PC-3 (cell line): ENCODE data around the gene P2RX2. TPM values are rescaled to one million over a fixed set of nuclear protein-coding genes. Genes with fewer than 3 reads are reported as not detected.

ENCODE experiments used
- ATAC-seq: fragments of 200-7000 bp; cut with Tn5 transposase; 2 replicates; pipeline ENCODE4 v1.9.1; 2020; ENCODE audit warnings: mild to moderate bottlenecking, moderate library complexity
- BruUV-seq: library from RNA; stranded (reverse); fragments of 400-500 nt; replicated peaks from 2 replicates; lab custom pipeline; 2021; lab: Mats Ljungman, UMichigan
- CTCF ChIA-PET: fragments of 300-600 bp; sonication (Branson Sonifier 250); formaldehyde crosslinking; loops from one replicate; lab custom pipeline; 2022; ENCODE audit warnings: antibody characterized with exemption; lab: Charles Lee
- POLR2A ChIA-PET: fragments of 300-600 bp; sonication (Branson Sonifier 250); formaldehyde crosslinking; loops from one replicate; lab custom pipeline; 2022; ENCODE audit warnings: antibody characterized with exemption; ENCODE audit not compliant: unreplicated experiment; lab: Charles Lee
- DNase-seq: peaks from one replicate; pipeline ENCODE4 v3.0.0-alpha.2; 2015
- H2AFZ ChIP-seq: fragments of 300-600 bp; sonication (generic); 2 replicates; pipeline ENCODE4 v1.6.0; 2016; ENCODE audit warnings: antibody characterized with exemption, low read length
- H3F3A ChIP-seq: fragments of 300-600 bp; sonication (generic); one replicate; pipeline ENCODE4 v1.6.0; 2017; ENCODE audit warnings: antibody characterized with exemption, low read length, control low read depth, mild to moderate bottlenecking; ENCODE audit not compliant: unreplicated experiment
- H3K27ac ChIP-seq: fragments of 300-600 bp; sonication (generic); 2 replicates; pipeline ENCODE4 v1.5.1; 2016; ENCODE audit warnings: mild to moderate bottlenecking, low read length
- H3K27me3 ChIP-seq: fragments of 300-600 bp; sonication (generic); 2 replicates; pipeline ENCODE4 v1.6.1; 2016; ENCODE audit warnings: low read length, mixed read lengths
- H3K36me3 ChIP-seq: fragments of 300-600 bp; sonication (generic); 2 replicates; pipeline ENCODE4 v1.6.1; 2016; ENCODE audit warnings: low read depth, mixed run types, low read length, mixed read lengths
- H3K4me1 ChIP-seq: fragments of 300-600 bp; sonication (generic); 2 replicates; pipeline ENCODE4 v1.5.1; 2016; ENCODE audit warnings: low read length; ENCODE audit not compliant: insufficient read depth
- H3K4me2 ChIP-seq: fragments of 300-600 bp; sonication (generic); 2 replicates; pipeline ENCODE4 v1.6.0; 2016; ENCODE audit warnings: low read length
- H3K4me3 ChIP-seq: fragments of 300-600 bp; sonication (generic); 2 replicates; pipeline ENCODE4 v1.5.1; 2016; ENCODE audit warnings: mild to moderate bottlenecking, low read length, mixed read lengths
- H3K79me2 ChIP-seq: fragments of 300-600 bp; sonication (generic); 2 replicates; pipeline ENCODE4 v1.6.1; 2017; ENCODE audit warnings: low read length, mixed read lengths
- H3K9ac ChIP-seq: fragments of 300-600 bp; sonication (generic); 2 replicates; pipeline ENCODE4 v1.6.0; 2016; ENCODE audit warnings: mild to moderate bottlenecking, low read length
- H3K9me2 ChIP-seq: fragments of 300-600 bp; sonication (generic); replicated peaks from 2 replicates; pipeline ENCODE4 v1.6.1; 2016; ENCODE audit warnings: mixed run types, low read length, mixed read lengths
- H3K9me3 ChIP-seq: fragments of 300-600 bp; sonication (generic); 2 replicates; pipeline ENCODE4 v1.6.1; 2016; ENCODE audit warnings: low read length, mixed read lengths
- H4K20me1 ChIP-seq: fragments of 300-600 bp; sonication (generic); 2 replicates; pipeline ENCODE4 v1.6.1; 2016; ENCODE audit warnings: low read length, mixed read lengths
- CTCF ChIP-seq: fragments of 300-600 bp; sonication (generic); conservative IDR thresholded peaks from 2 replicates; pipeline ENCODE4 v1.5.1; 2017; ENCODE audit warnings: antibody characterized with exemption, low read depth, mild to moderate bottlenecking, low read length
- EZH2 ChIP-seq: fragments of 300-600 bp; sonication (generic); IDR thresholded peaks from one replicate; pipeline ENCODE4 v1.6.1; 2017; ENCODE audit warnings: antibody characterized with exemption, mild to moderate bottlenecking, low read length; ENCODE audit not compliant: unreplicated experiment
- EZH2phosphoT487 ChIP-seq: fragments of 300-600 bp; sonication (generic); IDR thresholded peaks from 2 replicates; pipeline ENCODE4 v1.6.1; 2018; ENCODE audit warnings: mild to moderate bottlenecking, antibody characterized with exemption, low read length, borderline replicate concordance
- intact Hi-C: fragments of 100-400 bp; cut with micrococcal nuclease; formaldehyde crosslinking; loops from 2 replicates; pipeline ENCODE4 v1.9.0; 2023
- total RNA-seq: library from RNA; depleted of rRNA; stranded (reverse); fragments of >200 nt; gene quantifications from 2 replicates; pipeline ENCODE4 v1.2.3, GENCODE V29; 2014

P2RX2 gene
- total RNA-seq, 1 experiment from 2014 or later, result not detected

GRCh38 chr12:132631666-132632065 lies 13.1 kb downstream of the P2RX2 start:
- Histone ChIP-seq H3K4me1 (no peaks in the 10 kb centered on the region), H2AFZ (no peak overlapping the region), H3F3A (no peaks in the 10 kb centered on the region), H3K9me2 (no peaks in the 10 kb centered on the region), H4K20me1 (no peaks in the 10 kb centered on the region), H3K27ac (no peak overlapping the region), H3K27me3 (no peaks in the 10 kb centered on the region), H3K9me3 (no peaks in the 10 kb centered on the region), H3K4me3 (no peak overlapping the region), H3K36me3 (peaks cover 44% of the 10 kb centered on the region), H3K4me2 (no peak overlapping the region), H3K9ac (no peak overlapping the region), H3K79me2 (no peaks in the 10 kb centered on the region)
- DNase-seq, result no peak
- ChIA-PET POLR2A (no interaction called here), CTCF (no interaction called here)
- intact Hi-C loops, result no loop called here
- TF ChIP-seq EZH2phosphoT487, result no peak
- no peak for TF ChIP-seq CTCF
- no TSS peak for BruUV-seq
- ATAC-seq, result no peak

GRCh38 chr12:132632521-132633228 lies 14.1 kb downstream of the P2RX2 start:
- POLR2A ChIA-PET, result no interaction called here
- peaks cover 54% of the 10 kb centered on the region for H3K36me3 ChIP-seq

More at GRCh38 chr12:132632521-132633228, 14.1 kb downstream of the P2RX2 start:
- Histone ChIP-seq H3K9ac (no peak overlapping the region), H3K4me3 (no peak overlapping the region), H3K79me2 (no peaks in the 10 kb centered on the region), H3F3A (no peaks in the 10 kb centered on the region), H3K4me1 (no peaks in the 10 kb centered on the region), H4K20me1 (no peaks in the 10 kb centered on the region), H3K27me3 (no peaks in the 10 kb centered on the region), H3K4me2 (no peak overlapping the region), H3K9me3 (no peaks in the 10 kb centered on the region), H3K9me2 (no peaks in the 10 kb centered on the region), H3K27ac (no peak overlapping the region), H2AFZ (no peak overlapping the region)
- no peak for ATAC-seq
- intact Hi-C loops, result no loop called here
- no TSS peak for BruUV-seq
- CTCF ChIA-PET, result no interaction called here
- TF ChIP-seq EZH2phosphoT487 (no peak), CTCF (no peak), EZH2 (no peak)
- DNase-seq, result no peak
